Gastroesophageal sphincter (tissue), 4 donors: ENCODE data around the gene LRRC8B. TPM values are rescaled to one million over a fixed set of nuclear protein-coding genes. Genes with fewer than 3 reads are reported as not detected.
A peak's percentile ranks its signal among the peaks of the same experiment; 100 is the strongest.

Experiments
- ATAC-seq: fragments of 150-250 bp; one replicate; pipeline ENCODE4 v1.9.1; 2016; ENCODE audit warnings: mild to moderate bottlenecking, moderate library complexity
- H3K27ac ChIP-seq, 4 donors: fragments of 200-600 bp; sonication (generic) in 3 of 4; 1 replicate in 3 of 4; 2 replicates in 1 of 4; pipeline ENCODE4 v1.5.1; 2016 to 2019
- H3K27me3 ChIP-seq: fragments of 200-600 bp; sonication (generic); one replicate; pipeline ENCODE4 v1.5.1; 2019
- H3K36me3 ChIP-seq, 2 donors: fragments of 200-600 bp; sonication (generic); one replicate each; pipeline ENCODE4 v1.5.1; 2019; ENCODE audit warnings: control low read depth in 1 of 2
- H3K4me1 ChIP-seq, 3 donors: fragments of 200-600 bp; sonication (generic); 1 replicate in 2 of 3; 2 replicates in 1 of 3; pipeline ENCODE4 v1.5.1; 2016 to 2019; ENCODE audit warnings: control low read depth in 2 of 3
- H3K4me3 ChIP-seq, 2 donors: fragments of 200-600 bp; sonication (generic); one replicate each; pipeline ENCODE4 v1.5.1; 2019; ENCODE audit warnings: mild to moderate bottlenecking in 1 of 2, moderate library complexity in 1 of 2
- H3K9me3 ChIP-seq, 3 donors: fragments of 200-600 bp; sonication (generic); one replicate each; pipeline ENCODE4 v1.5.1; 2017 to 2019; ENCODE audit warnings: control low read depth in 2 of 3
- EP300 ChIP-seq: sonication (generic); formaldehyde crosslinking; IDR thresholded peaks from one replicate; pipeline ENCODE4 v1.6.1; 2017; ENCODE audit warnings: antibody characterized with exemption, mild to moderate bottlenecking
- POLR2A ChIP-seq, 2 donors: fragments of 450-650 bp; IDR thresholded peaks; one replicate each; pipeline ENCODE4 v1.6.1; 2017; ENCODE audit warnings: antibody characterized with exemption in 2 of 2, mild to moderate bottlenecking in 2 of 2, moderate library complexity in 1 of 2
- POLR2AphosphoS5 ChIP-seq: sonication (generic); formaldehyde crosslinking; IDR thresholded peaks from one replicate; pipeline ENCODE4 v1.6.1; 2017; ENCODE audit warnings: antibody characterized with exemption
- WGBS, 2 donors: methylation state at CpG; one replicate each; pipeline ENCODE4 v1.1.5; 2018; ENCODE audit warnings: low coverage in 1 of 2; 5-methylcytosine and 5-hydroxymethylcytosine counted together
- total RNA-seq, 4 donors: library from RNA; depleted of rRNA; stranded (reverse); fragments of >200 nt; gene quantifications; one replicate each; pipeline ENCODE4 v1.1.0, GENCODE V29; 2016
- TF ChIP-seq, protein P1 (sequence below), 4 experiments: fragments of 200-600 bp in 2 of 4; fragments of 450-650 bp in 2 of 4; sonication (generic) in 1 of 4; IDR thresholded peaks; one replicate each; pipeline ENCODE4 v1.5.1; 2017 to 2019; ENCODE audit warnings: antibody characterized with exemption in 4 of 4, mild to moderate bottlenecking in 2 of 4, moderate library complexity in 2 of 4

The LRRC8B gene
- total RNA-seq, 4 donors from 2014 or later, result 3.5 to 6.9 (median 5.0) TPM

GRCh38 chr1:89563957-89564604 is 39.5 kb downstream of the LRRC8B start:
- 33 to 56% methylated on average over 3 of the region's 3 CpGs for WGBS, 2 donors
- Histone ChIP-seq H3K36me3 (no peaks in the 10 kb centered on the region), H3K27me3 (no peaks in the 10 kb centered on the region), H3K27ac (no peak overlapping the region), H3K4me1 (peaks cover 0 to 15% (median 0%) of the 10 kb centered on the region in 3 donors), H3K4me3 (no peak overlapping the region), H3K9me3 (no peaks in the 10 kb centered on the region)
- ATAC-seq, result no peak
- no peak for TF ChIP-seq EP300
- no peak for TF ChIP-seq POLR2A (IDR thresholded peaks at IDR 0.05)
- no peak for TF ChIP-seq POLR2AphosphoS5

- 100% methylated on average over 4 to 6 of the region's 6 CpGs for WGBS, 2 donors
- no peaks in the 10 kb centered on the region for H3K9me3 ChIP-seq
- no peak for ATAC-seq
- no peaks in the 10 kb centered on the region for H3K36me3 ChIP-seq
- peaks cover 0 to 15% (median 0%) of the 10 kb centered on the region in 3 donors for H3K4me1 ChIP-seq
- no peaks in the 10 kb centered on the region for H3K27me3 ChIP-seq
- no peak overlapping the region for H3K27ac ChIP-seq
- H3K4me3 ChIP-seq, result no peak overlapping the region
- no peak for TF ChIP-seq POLR2A (IDR thresholded peaks at IDR 0.05)
Observed at GRCh38 chr1:89565521-89565920, 40.9 kb downstream of the LRRC8B start.

GRCh38 chr1:89566761-89567174 is 42.1 kb downstream of the LRRC8B start:
- Histone ChIP-seq H3K4me1 (peaks cover 0 to 15% (median 0%) of the 10 kb centered on the region in 3 donors), H3K9me3 (no peaks in the 10 kb centered on the region), H3K4me3 (no peak overlapping the region), H3K27me3 (no peaks in the 10 kb centered on the region), H3K27ac (peak overlapping the region; percentile 34 to 41 (median 37)), H3K36me3 (no peaks in the 10 kb centered on the region)
- peak; percentile 27 for TF ChIP-seq POLR2AphosphoS5
- no peak for TF ChIP-seq EP300
- 52 to 53% methylated on average over 3 to 6 of the region's 6 CpGs for WGBS, 2 donors
- ATAC-seq, result peak; percentile 78

GRCh38 chr1:89567797-89568196 is 43.2 kb downstream of the LRRC8B start:
- 57 to 66% methylated on average over 3 of the region's 3 CpGs for WGBS, 2 donors
- H3K36me3 ChIP-seq, result no peaks in the 10 kb centered on the region
- H3K4me3 ChIP-seq, result no peak overlapping the region
- no peaks in the 10 kb centered on the region for H3K9me3 ChIP-seq
- no peak for ATAC-seq
- TF ChIP-seq EP300, result no peak
- TF ChIP-seq POLR2A (IDR thresholded peaks at IDR 0.05), result no peak
- H3K27me3 ChIP-seq, result no peaks in the 10 kb centered on the region
- H3K27ac ChIP-seq, result no peak overlapping the region
- peaks cover 0 to 15% (median 0%) of the 10 kb centered on the region in 3 donors for H3K4me1 ChIP-seq

DNA sequence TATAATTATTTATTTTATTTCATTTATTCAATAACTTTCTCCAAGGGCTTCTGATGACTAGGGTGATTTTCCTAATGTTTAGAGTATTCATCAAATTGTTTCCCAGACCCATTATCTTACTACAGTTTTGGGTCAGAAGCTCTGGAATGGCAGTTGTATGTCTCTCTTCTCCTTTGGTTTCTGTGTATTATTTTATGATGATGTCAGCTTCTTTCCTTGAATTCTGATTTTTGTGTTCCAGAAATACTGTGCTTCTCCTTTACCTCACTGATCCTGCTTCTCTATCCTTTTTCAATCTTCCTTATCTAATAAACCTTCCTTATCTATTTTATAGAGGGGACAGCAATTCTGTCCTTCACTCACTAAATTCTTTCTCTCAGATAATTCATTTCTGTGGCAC is 48.8 kb downstream of the LRRC8B start:
- ATAC-seq, result no peak

DNA sequence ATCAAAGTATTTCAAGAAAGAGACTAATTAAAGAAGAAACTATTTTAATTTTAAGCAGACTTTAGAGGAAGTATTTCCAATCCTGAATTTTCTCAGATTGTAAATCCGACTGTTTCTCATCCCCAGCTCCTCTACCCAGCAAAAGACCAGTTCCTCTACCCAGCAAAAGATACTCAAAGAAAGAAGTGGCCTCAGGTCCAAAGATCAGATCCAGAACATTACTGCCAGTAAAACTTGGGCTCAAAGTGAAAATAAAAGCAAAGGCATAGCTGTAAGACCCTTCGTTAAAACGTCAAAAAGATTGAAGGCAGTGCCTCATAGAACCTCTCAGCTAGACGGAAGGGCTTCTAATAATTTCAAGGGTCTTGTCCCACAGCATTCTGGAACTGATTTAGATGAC is 50.0 kb downstream of the LRRC8B start:
- no peak for ATAC-seq
- WGBS, 2 donors, result 68 to 94% methylated on average over 4 of the region's 4 CpGs
- no peak overlapping the region for H3K27ac ChIP-seq
- H3K9me3 ChIP-seq, result no peaks in the 10 kb centered on the region
- H3K27me3 ChIP-seq, result no peaks in the 10 kb centered on the region
- no peak for TF ChIP-seq POLR2A (IDR thresholded peaks at IDR 0.05)
- TF ChIP-seq, protein P1, sequence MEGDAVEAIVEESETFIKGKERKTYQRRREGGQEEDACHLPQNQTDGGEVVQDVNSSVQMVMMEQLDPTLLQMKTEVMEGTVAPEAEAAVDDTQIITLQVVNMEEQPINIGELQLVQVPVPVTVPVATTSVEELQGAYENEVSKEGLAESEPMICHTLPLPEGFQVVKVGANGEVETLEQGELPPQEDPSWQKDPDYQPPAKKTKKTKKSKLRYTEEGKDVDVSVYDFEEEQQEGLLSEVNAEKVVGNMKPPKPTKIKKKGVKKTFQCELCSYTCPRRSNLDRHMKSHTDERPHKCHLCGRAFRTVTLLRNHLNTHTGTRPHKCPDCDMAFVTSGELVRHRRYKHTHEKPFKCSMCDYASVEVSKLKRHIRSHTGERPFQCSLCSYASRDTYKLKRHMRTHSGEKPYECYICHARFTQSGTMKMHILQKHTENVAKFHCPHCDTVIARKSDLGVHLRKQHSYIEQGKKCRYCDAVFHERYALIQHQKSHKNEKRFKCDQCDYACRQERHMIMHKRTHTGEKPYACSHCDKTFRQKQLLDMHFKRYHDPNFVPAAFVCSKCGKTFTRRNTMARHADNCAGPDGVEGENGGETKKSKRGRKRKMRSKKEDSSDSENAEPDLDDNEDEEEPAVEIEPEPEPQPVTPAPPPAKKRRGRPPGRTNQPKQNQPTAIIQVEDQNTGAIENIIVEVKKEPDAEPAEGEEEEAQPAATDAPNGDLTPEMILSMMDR (IDR thresholded peaks at IDR 0.05), result no peak
- H3K36me3 ChIP-seq, result peaks cover 0 to 8% of the 10 kb centered on the region in 2 donors
- H3K4me3 ChIP-seq, result no peak overlapping the region
- H3K4me1 ChIP-seq, result no peaks in the 10 kb centered on the region

More for the DNA sequence above, 48.8 kb downstream of the LRRC8B start:
- Histone ChIP-seq H3K4me1 (no peaks in the 10 kb centered on the region), H3K27ac (no peak overlapping the region), H3K4me3 (no peak overlapping the region), H3K9me3 (no peaks in the 10 kb centered on the region), H3K36me3 (peaks cover 0 to 8% of the 10 kb centered on the region in 2 donors), H3K27me3 (no peaks in the 10 kb centered on the region)
- TF ChIP-seq EP300 (no peak), POLR2A (IDR thresholded peaks at IDR 0.05) (no peak), POLR2AphosphoS5 (no peak)
- TF ChIP-seq, protein P1 (IDR thresholded peaks at IDR 0.05), result no peak

- H3K27ac ChIP-seq, result no peak overlapping the region
- WGBS, 2 donors, result 67% methylated on average over 1 of the region's 1 CpG; no CpG with 5 or more reads in 1 of the 2 donors
- TF ChIP-seq EP300 (no peak), POLR2AphosphoS5 (no peak), POLR2A (IDR thresholded peaks at IDR 0.05) (no peak)
- TF ChIP-seq, protein P1 (IDR thresholded peaks at IDR 0.05), result no peak
Observed at GRCh38 chr1:89575207-89575606, 50.6 kb downstream of the LRRC8B start.

More at GRCh38 chr1:89575207-89575606, 50.6 kb downstream of the LRRC8B start:
- Histone ChIP-seq H3K36me3 (peaks cover 0 to 11% of the 10 kb centered on the region in 2 donors), H3K4me3 (no peak overlapping the region), H3K4me1 (no peaks in the 10 kb centered on the region), H3K27me3 (no peaks in the 10 kb centered on the region), H3K9me3 (no peaks in the 10 kb centered on the region)
- ATAC-seq, result no peak
